Parathyroid adenoma (tissue), 2 donors: ENCODE data around the gene TBCCD1.

Experiments used
- H2AFZ ChIP-seq: fragments of 300-600 bp; sonication (generic); one replicate; pipeline ENCODE4 v1.7.0; 2017; ENCODE audit warnings: antibody characterized with exemption, mild to moderate bottlenecking
- H3K27ac ChIP-seq: fragments of 300-600 bp; sonication (generic); one replicate; pipeline ENCODE4 v1.7.0; 2017
- H3K27me3 ChIP-seq: fragments of 300-600 bp; sonication (generic); one replicate; pipeline ENCODE4 v1.7.0; 2017; ENCODE audit warnings: low read length; ENCODE audit not compliant: control insufficient read depth, insufficient read depth
- H3K36me3 ChIP-seq: fragments of 300-600 bp; sonication (generic); one replicate; pipeline ENCODE4 v1.7.0; 2017; ENCODE audit warnings: low read length; ENCODE audit not compliant: control insufficient read depth, insufficient read depth
- H3K4me1 ChIP-seq: fragments of 300-600 bp; sonication (generic); one replicate; pipeline ENCODE4 v1.7.0; 2017; ENCODE audit warnings: control low read depth
- H3K4me2 ChIP-seq: fragments of 300-600 bp; sonication (generic); one replicate; pipeline ENCODE4 v1.7.0; 2017; ENCODE audit warnings: low read length
- H3K4me3 ChIP-seq: fragments of 300-600 bp; sonication (generic); one replicate; pipeline ENCODE4 v1.7.0; 2017; ENCODE audit warnings: low read depth, low read length
- H3K79me2 ChIP-seq: fragments of 300-600 bp; sonication (generic); one replicate; pipeline ENCODE4 v1.7.0; 2017; ENCODE audit warnings: control low read depth
- H3K9ac ChIP-seq: fragments of 300-600 bp; sonication (generic); one replicate; pipeline ENCODE4 v1.7.0; 2017; ENCODE audit warnings: mild to moderate bottlenecking
- H3K9me3 ChIP-seq: fragments of 300-600 bp; sonication (generic); one replicate; pipeline ENCODE4 v1.7.0; 2017; ENCODE audit warnings: low read length; ENCODE audit not compliant: control insufficient read depth
- TF ChIP-seq, protein P1 (sequence below): fragments of 300-600 bp; sonication (generic); IDR thresholded peaks from one replicate; pipeline ENCODE4 v1.7.0; 2017; ENCODE audit warnings: antibody characterized with exemption, mild to moderate bottlenecking
- donor health status: primary hyperparathyroidism.

The TBCCD1 gene

DNA sequence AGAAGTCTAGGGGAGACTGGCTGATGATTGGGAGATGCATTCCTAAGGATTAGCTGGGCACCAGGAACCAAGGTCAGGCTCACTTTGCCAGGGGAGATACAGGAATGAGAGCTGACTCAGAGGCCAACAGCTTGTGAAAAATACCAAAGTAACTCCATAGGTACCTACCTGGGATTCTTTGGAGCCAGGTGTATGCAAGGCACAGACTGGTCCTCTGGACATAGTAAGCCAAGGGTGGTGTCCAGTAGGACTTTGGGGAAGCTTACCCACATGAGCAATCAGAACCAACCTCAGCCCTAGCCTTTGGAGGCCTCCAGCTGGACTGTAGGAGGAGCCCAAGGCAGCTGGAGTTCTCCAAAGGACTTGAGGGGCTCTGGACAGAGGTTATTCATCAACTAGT is 70.5 kb downstream of the TBCCD1 start:
- H3K4me2 ChIP-seq: no peak overlapping the region
- TF ChIP-seq, protein P1, sequence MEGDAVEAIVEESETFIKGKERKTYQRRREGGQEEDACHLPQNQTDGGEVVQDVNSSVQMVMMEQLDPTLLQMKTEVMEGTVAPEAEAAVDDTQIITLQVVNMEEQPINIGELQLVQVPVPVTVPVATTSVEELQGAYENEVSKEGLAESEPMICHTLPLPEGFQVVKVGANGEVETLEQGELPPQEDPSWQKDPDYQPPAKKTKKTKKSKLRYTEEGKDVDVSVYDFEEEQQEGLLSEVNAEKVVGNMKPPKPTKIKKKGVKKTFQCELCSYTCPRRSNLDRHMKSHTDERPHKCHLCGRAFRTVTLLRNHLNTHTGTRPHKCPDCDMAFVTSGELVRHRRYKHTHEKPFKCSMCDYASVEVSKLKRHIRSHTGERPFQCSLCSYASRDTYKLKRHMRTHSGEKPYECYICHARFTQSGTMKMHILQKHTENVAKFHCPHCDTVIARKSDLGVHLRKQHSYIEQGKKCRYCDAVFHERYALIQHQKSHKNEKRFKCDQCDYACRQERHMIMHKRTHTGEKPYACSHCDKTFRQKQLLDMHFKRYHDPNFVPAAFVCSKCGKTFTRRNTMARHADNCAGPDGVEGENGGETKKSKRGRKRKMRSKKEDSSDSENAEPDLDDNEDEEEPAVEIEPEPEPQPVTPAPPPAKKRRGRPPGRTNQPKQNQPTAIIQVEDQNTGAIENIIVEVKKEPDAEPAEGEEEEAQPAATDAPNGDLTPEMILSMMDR: no peak
- no peak overlapping the region for H3K9ac ChIP-seq
- H3K79me2 ChIP-seq: no peaks in the 10 kb centered on the region
- H2AFZ ChIP-seq: no peak overlapping the region
- H3K36me3 ChIP-seq: no peaks in the 10 kb centered on the region
- no peaks in the 10 kb centered on the region for H3K27me3 ChIP-seq
- H3K4me3 ChIP-seq: no peak overlapping the region
- H3K4me1 ChIP-seq: peaks cover 6% of the 10 kb centered on the region
- no peak overlapping the region for H3K27ac ChIP-seq
- no peaks in the 10 kb centered on the region for H3K9me3 ChIP-seq
